ENCODE data around the gene WAC. TPM values are rescaled to one million over a fixed set of nuclear protein-coding genes. Genes with fewer than 3 reads are reported as not detected.

WAC gene
- total and polyA plus RNA-seq, 10 of the 15 experiments (the other 5 are each of a cell fraction or from before 2014, with no cell fraction given): 26.5 to 131 (median 69.4) TPM

DNA sequence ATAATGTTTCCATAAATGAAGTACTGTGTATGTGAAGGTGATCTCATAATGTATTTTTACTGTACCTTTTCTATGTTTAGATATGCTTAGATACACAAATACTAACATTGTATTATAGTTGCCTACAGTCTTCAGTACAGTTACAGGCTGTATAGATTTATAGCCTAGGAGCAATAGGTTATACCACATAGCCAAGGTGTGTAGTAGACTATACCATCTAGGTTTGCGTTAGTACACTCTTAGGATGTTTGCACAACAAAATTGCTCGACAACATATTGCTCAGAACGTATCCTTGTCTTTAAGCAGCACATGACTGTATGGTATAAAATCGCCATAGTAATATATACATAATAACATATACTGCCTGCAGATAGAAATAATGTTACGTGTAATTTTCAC lies 42.9 kb downstream of the WAC start (continued):
- TF ChIP-seq BACH1 (IDR thresholded peaks at IDR 0.05; ENCODE audit: borderline replicate concordance): no peak

DNA sequence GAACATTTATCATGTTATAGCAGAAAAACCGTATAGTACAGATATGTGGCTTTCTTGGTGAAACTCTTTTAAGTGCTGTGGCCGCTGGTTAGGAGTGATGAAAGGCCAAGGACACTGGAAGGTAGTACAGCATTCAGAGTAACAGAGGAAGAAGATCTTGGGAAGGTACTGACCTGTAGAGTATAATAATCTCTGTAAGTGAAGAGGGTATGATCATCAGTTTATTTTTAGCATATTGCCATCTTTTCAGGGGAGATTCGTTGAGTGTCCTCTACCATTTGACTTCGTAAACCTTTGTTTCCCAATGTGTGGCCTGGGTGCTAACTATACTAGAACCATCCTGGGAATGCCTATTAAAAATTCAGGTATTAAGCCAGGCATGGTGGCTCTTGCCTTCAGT lies 44.6 kb downstream of the WAC start:
- ChIA-PET SMC1A (ENCODE audit: uncharacterized antibody, unreplicated experiment) (interaction anchor here (0.8 to 1.4 kb wide), 3 partner anchors 11 to 41 kb away, joined by 3 to 9 read pairs (median 4); no protein-coding TSS in a partner anchor), CTCF (interaction anchor here (0.7 to 1.5 kb wide), 3 partner anchors 11 to 868 kb away, joined by 4 to 6 read pairs (median 5); no protein-coding TSS in a partner anchor), POLR2A (interaction anchor here (2.1 kb wide), 1 partner anchor 33 kb away, joined by 4 read pairs; no protein-coding TSS in a partner anchor), RAD21 (ENCODE audit: unreplicated experiment) (no interaction called here)
- H3K36me3 ChIP-seq (ENCODE audit: control insufficient read depth in 2 of 2, insufficient read depth in 2 of 2, low read length in 1 of 2): peaks cover 2 to 14% of the 10 kb centered on the region in 2 experiments
- no peak overlapping the region for H3K27ac ChIP-seq (ENCODE audit: control insufficient read depth, insufficient read depth)
- no peak for TF ChIP-seq LARP7 (IDR thresholded peaks at IDR 0.05)
- no peak for TF ChIP-seq RCOR1 (conservative IDR thresholded peaks at IDR 0.05; ENCODE audit: low read depth, low read length)
- no peak for TF ChIP-seq ATF7 (IDR thresholded peaks at IDR 0.05; ENCODE audit: low read depth)
- no peak for TF ChIP-seq TARDBP (IDR thresholded peaks at IDR 0.05; ENCODE audit: borderline replicate concordance)
- no peak for TF ChIP-seq CEBPB (IDR thresholded peaks at IDR 0.05; ENCODE audit: borderline replicate concordance in 1 of 2, low read depth in 2 of 2, low read length in 2 of 2)
- TF ChIP-seq BCL11A (IDR thresholded peaks at IDR 0.05; ENCODE audit: low read depth, low read length): no peak
- TF ChIP-seq, protein P1, sequence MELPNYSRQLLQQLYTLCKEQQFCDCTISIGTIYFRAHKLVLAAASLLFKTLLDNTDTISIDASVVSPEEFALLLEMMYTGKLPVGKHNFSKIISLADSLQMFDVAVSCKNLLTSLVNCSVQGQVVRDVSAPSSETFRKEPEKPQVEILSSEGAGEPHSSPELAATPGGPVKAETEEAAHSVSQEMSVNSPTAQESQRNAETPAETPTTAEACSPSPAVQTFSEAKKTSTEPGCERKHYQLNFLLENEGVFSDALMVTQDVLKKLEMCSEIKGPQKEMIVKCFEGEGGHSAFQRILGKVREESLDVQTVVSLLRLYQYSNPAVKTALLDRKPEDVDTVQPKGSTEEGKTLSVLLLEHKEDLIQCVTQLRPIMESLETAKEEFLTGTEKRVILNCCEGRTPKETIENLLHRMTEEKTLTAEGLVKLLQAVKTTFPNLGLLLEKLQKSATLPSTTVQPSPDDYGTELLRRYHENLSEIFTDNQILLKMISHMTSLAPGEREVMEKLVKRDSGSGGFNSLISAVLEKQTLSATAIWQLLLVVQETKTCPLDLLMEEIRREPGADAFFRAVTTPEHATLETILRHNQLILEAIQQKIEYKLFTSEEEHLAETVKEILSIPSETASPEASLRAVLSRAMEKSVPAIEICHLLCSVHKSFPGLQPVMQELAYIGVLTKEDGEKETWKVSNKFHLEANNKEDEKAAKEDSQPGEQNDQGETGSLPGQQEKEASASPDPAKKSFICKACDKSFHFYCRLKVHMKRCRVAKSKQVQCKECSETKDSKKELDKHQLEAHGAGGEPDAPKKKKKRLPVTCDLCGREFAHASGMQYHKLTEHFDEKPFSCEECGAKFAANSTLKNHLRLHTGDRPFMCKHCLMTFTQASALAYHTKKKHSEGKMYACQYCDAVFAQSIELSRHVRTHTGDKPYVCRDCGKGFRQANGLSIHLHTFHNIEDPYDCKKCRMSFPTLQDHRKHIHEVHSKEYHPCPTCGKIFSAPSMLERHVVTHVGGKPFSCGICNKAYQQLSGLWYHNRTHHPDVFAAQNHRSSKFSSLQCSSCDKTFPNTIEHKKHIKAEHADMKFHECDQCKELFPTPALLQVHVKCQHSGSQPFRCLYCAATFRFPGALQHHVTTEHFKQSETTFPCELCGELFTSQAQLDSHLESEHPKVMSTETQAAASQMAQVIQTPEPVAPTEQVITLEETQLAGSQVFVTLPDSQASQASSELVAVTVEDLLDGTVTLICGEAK (IDR thresholded peaks at IDR 0.05; ENCODE audit: borderline replicate concordance): no peak
- TF ChIP-seq RB1 (IDR thresholded peaks at IDR 0.05; ENCODE audit: borderline replicate concordance): no peak
- TF ChIP-seq ASH2L (IDR thresholded peaks at IDR 0.05; ENCODE audit: borderline replicate concordance, low read depth): no peak
- TF ChIP-seq SMAD1 (IDR thresholded peaks at IDR 0.05; ENCODE audit: low read depth, partially characterized antibody): no peak
- no peak for TF ChIP-seq CHD1 (IDR thresholded peaks at IDR 0.05; ENCODE audit: low read depth, low read length)
- TF ChIP-seq, protein P2, sequence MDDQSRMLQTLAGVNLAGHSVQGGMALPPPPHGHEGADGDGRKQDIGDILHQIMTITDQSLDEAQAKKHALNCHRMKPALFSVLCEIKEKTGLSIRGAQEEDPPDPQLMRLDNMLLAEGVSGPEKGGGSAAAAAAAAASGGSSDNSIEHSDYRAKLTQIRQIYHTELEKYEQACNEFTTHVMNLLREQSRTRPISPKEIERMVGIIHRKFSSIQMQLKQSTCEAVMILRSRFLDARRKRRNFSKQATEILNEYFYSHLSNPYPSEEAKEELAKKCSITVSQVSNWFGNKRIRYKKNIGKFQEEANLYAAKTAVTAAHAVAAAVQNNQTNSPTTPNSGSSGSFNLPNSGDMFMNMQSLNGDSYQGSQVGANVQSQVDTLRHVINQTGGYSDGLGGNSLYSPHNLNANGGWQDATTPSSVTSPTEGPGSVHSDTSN (IDR thresholded peaks at IDR 0.05; ENCODE audit: insufficient replicate concordance, low read depth, low read length): no peak
- TF ChIP-seq TAF1 (IDR thresholded peaks at IDR 0.05; ENCODE audit: borderline replicate concordance, low read depth, low read length): no peak
- no peak for TF ChIP-seq BACH1 (IDR thresholded peaks at IDR 0.05; ENCODE audit: borderline replicate concordance)
- TF ChIP-seq, protein P3, sequence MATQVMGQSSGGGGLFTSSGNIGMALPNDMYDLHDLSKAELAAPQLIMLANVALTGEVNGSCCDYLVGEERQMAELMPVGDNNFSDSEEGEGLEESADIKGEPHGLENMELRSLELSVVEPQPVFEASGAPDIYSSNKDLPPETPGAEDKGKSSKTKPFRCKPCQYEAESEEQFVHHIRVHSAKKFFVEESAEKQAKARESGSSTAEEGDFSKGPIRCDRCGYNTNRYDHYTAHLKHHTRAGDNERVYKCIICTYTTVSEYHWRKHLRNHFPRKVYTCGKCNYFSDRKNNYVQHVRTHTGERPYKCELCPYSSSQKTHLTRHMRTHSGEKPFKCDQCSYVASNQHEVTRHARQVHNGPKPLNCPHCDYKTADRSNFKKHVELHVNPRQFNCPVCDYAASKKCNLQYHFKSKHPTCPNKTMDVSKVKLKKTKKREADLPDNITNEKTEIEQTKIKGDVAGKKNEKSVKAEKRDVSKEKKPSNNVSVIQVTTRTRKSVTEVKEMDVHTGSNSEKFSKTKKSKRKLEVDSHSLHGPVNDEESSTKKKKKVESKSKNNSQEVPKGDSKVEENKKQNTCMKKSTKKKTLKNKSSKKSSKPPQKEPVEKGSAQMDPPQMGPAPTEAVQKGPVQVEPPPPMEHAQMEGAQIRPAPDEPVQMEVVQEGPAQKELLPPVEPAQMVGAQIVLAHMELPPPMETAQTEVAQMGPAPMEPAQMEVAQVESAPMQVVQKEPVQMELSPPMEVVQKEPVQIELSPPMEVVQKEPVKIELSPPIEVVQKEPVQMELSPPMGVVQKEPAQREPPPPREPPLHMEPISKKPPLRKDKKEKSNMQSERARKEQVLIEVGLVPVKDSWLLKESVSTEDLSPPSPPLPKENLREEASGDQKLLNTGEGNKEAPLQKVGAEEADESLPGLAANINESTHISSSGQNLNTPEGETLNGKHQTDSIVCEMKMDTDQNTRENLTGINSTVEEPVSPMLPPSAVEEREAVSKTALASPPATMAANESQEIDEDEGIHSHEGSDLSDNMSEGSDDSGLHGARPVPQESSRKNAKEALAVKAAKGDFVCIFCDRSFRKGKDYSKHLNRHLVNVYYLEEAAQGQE (IDR thresholded peaks at IDR 0.05; ENCODE audit: low read depth, low read length): no peak
- no peak overlapping the region for H3K9ac ChIP-seq (ENCODE audit: control insufficient read depth, insufficient read depth, low read length)
- ATAC-seq: no peak
- no peaks in the 10 kb centered on the region for H3K27me3 ChIP-seq (replicated peaks in 1 of 2; ENCODE audit: control insufficient read depth in 2 of 2, insufficient read depth in 2 of 2, low read length in 1 of 2)
- H3K9me3 ChIP-seq (replicated peaks; ENCODE audit: control insufficient read depth, insufficient read depth, low read length): no peaks in the 10 kb centered on the region
- no peak overlapping the region for H3K4me2 ChIP-seq (ENCODE audit: control insufficient read depth, insufficient read depth)
- H3K79me2 ChIP-seq (ENCODE audit: control insufficient read depth, insufficient read depth, low read length): peaks cover 70% of the 10 kb centered on the region
- no peak for FAIRE-seq
- in situ Hi-C loops (cut with MboI) (no loop called here), intact Hi-C loops (cut with micrococcal nuclease; ENCODE audit: unreplicated experiment) (no loop called here)
- DNase-seq (ENCODE audit: low read depth, low spot score): no peak
- H3K4me3 ChIP-seq: no peak overlapping the region
- no TSS peak for BruUV-seq (replicated peaks)
- 87% methylated on average over 4 of the region's 4 CpGs for WGBS (ENCODE audit: insufficient coverage, insufficient replicate concordance, low lambda C conversion rate, missing lambda C conversion rate)
- no peaks in the 10 kb centered on the region for H3K4me1 ChIP-seq (ENCODE audit: control insufficient read depth, insufficient read depth, low read length)
- no peak overlapping the region for H2AFZ ChIP-seq (ENCODE audit: control insufficient read depth, low read depth, low read length)
- H4K20me1 ChIP-seq (ENCODE audit: control insufficient read depth, insufficient read depth): peaks cover 2% of the 10 kb centered on the region; the same call in 1 of the 2 replicates
